Activated CD4-positive, CD25-positive, alpha-beta regulatory T cell (primary cell): ENCODE results near the gene UBB.

Experiments
- DNase-seq, 4 experiments: peaks; one replicate each; lab custom pipeline; 2025; lab: John Stamatoyannopoulos, UW

Gene UBB

GRCh38 chr17:16417896-16418684, 37.2 kb downstream of the UBB start:
- no peak for DNase-seq

DNA sequence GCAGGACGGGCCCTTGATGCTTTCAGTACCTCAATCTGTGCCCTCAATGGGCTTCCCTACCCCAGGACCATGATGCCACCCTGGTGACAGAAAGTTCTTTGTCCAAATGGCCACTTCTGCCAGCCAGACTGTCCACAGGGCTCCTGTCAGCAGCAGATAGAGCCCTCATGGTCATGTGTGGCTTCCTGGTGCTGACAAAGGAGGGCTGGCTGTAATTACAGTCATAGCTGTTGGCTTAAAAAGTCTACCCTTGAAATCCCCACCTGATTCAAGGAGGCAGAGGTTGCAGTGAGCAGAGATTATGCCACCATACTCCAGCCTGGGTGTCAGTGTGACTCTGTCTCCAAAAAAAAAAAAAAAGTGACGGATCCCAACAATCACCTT, 37.8 kb downstream of the UBB start:
- no peak for DNase-seq

- DNase-seq: peak in 1 of 4 experiments; percentile 25
Measured at GRCh38 chr17:16419074-16419928, 38.4 kb downstream of the UBB start.

DNA sequence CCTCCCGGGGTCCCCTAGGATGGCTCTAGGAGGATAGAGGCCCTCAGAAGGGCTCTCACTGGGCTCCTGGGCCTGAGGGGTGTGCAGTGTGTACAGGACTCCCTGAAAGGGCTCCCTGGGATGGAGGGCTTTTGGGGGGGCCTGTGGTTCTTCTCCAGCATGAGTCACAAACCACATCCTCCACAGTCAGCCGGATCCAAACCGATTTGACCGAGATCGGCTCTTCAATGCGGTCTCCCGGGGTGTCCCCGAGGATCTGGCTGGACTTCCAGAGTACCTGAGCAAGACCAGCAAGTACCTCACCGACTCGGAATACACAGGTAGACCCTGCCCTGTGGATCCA, 39.0 kb downstream of the UBB start:
- DNase-seq: no peak

DNA sequence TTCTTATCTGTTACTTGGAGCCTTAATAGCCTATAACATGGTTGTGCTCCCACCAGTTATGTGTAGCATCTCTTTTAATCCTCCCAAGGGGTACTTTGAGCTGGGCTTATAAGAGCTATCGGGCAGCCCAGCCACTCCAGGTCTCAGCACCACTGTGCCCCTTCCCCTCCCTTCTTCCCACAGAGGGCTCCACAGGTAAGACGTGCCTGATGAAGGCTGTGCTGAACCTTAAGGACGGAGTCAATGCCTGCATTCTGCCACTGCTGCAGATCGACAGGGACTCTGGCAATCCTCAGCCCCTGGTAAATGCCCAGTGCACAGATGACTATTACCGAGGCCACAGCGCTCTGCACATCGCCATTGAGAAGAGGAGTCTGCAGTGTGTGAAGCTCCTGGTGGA, 41.5 kb downstream of the UBB start:
- no peak for DNase-seq

GRCh38 chr17:16423226-16423872, 42.5 kb downstream of the UBB start:
- no peak for DNase-seq

- no peak for DNase-seq
Measured at GRCh38 chr17:16425202-16425601, 44.3 kb downstream of the UBB start.

DNA sequence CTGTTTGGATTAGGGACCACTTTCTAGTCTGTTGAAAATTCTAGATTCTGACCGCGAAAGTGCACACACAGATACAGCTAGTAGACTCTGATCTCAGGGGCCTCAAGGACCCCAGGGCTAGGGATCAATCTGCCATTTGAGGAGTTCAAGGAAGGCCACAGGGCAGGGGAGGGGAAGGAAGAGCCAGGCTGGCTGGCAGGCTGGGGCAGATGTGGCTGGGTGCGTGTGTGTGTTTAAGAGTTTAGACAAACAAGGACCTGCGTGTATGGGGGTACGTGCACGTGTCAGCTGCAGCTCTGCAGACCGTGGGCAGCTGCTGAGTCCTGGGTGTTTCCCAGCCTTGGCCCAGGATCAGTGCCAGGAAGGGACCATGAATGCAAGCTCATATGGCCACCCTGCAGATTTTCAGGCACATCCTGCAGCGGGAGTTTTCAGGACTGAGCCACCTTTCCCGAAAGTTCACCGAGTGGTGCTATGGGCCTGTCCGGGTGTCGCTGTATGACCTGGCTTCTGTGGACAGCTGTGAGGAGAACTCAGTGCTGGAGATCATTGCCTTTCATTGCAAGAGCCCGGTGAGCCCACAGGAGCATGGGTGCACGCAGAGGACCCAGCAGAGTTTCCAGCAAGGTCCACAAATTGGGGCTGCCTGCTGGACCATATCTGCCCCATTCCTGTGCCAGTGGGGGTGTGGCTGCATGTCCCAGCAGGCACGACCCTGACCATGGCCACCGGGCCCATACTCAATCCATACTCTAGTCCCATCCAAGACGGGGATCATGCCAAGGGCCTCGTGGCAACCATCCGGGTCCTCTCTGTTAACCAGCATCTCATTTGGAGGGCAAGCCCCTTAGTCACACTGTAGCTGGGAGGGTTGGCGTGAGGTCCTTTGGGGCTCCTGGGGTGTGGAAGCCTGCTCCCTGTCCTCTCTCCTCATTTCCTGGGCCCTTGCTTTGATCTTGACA, 45.1 kb downstream of the UBB start:
- DNase-seq: no peak

DNA sequence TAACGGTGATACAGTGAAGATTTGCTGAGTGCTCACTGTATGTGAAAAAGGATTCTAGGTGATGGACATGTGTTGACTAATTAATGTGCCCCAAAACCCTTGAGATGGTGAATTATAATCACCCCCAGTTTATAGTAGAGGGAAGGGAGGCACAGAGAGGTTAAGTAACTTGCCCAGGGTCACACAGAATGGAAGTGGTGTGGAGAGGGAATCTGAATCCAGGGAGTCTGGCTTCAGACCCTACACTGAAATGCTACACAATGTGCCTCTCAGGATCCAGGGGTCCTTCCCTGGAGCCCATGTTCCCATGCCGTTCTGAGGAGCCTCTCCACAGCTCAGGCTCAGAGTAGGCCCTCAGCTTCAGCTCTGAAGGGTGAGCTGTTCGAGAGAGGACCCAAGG, 46.1 kb downstream of the UBB start:
- no peak for DNase-seq

GRCh38 chr17:16428098-16428882, 47.4 kb downstream of the UBB start:
- DNase-seq: peak in 2 of 4 experiments; percentile 16 to 29

DNA sequence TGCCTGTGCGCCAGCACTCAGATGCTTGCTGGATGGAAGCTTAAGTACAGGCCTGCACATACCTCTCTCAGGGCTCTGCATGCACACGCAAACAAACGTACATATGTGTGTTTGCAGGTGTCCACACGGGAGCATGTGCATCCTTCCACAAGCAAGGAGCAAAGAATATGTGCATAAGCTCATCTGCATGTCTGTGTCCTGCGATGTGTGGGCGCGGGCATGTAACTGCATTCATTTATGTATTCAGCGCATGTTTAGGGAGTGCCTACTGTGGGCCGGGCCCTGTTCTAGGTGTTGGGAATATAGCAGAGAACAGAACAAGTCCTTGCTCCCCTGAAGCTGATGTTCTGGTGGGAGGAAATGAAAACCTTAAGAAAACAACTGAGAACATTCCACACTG, 48.2 kb downstream of the UBB start:
- DNase-seq: no peak

DNA sequence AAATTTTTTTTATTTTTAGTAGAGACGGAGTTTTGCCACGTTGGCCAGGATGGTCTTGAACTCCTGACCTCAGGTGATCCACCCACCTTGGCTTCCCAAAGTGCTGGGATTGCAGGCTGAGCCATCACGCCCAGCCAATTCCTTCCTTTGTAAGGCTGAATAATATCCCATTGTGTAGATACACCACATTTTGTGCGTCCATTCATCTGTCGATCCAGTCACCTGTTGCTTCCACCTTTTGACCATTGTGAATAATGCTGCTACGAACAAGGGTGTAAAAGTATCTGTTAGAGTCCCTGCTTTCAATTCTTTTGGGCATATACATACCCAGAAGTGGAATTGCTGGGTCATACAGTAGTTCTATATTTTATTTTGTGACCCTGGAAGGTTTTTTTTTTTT, 49.8 kb downstream of the UBB start:
- DNase-seq: no peak

DNA sequence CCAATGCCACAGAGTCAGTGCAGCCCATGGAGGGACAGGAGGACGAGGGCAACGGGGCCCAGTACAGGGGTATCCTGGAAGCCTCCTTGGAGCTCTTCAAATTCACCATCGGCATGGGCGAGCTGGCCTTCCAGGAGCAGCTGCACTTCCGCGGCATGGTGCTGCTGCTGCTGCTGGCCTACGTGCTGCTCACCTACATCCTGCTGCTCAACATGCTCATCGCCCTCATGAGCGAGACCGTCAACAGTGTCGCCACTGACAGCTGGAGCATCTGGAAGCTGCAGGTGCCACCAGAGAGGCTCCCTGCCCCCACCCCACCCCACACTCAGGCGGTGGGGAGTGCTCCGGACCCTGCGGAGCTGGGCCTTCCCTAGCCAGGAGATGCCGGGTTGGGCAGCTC, 51.1 kb downstream of the UBB start:
- DNase-seq: no peak
